ENCODE measurements around the gene AUTS2.

The AUTS2 gene

GRCh38 chr7:69656890-69657289 is 58.6 kb downstream of the AUTS2 start:
- DNase-seq (ENCODE audit: low read depth) = no peak

- DNase-seq (ENCODE audit: low read depth) = no peak
These were observed 59.1 kb downstream of the AUTS2 start for GRCh38 chr7:69657331-69657730.

GRCh38 chr7:69657985-69658384 is 59.7 kb downstream of the AUTS2 start:
- no peak for DNase-seq (ENCODE audit: low read depth)

GRCh38 chr7:69659983-69660382 is 61.7 kb downstream of the AUTS2 start:
- DNase-seq (ENCODE audit: low read depth) = no peak

GRCh38 chr7:69661342-69661741 is 63.1 kb downstream of the AUTS2 start:
- no peak for DNase-seq (ENCODE audit: low read depth)

- no peak for DNase-seq (ENCODE audit: low read depth)
These were observed 65.9 kb downstream of the AUTS2 start for GRCh38 chr7:69663911-69664832.

- DNase-seq (ENCODE audit: low read depth) = no peak
These were observed 67.1 kb downstream of the AUTS2 start for GRCh38 chr7:69665369-69665768.

GRCh38 chr7:69668339-69668870 is 70.1 kb downstream of the AUTS2 start:
- DNase-seq (ENCODE audit: low read depth) = no peak

- no peak for DNase-seq (ENCODE audit: low read depth)
These were observed 72.4 kb downstream of the AUTS2 start for GRCh38 chr7:69670701-69671100.

GRCh38 chr7:69673074-69673473 is 74.8 kb downstream of the AUTS2 start:
- no peak for DNase-seq (ENCODE audit: low read depth)

- DNase-seq (ENCODE audit: low read depth) = no peak
These were observed 76.5 kb downstream of the AUTS2 start for GRCh38 chr7:69674701-69675182.

GRCh38 chr7:69676247-69676646 is 78.0 kb downstream of the AUTS2 start:
- no peak for DNase-seq (ENCODE audit: low read depth)

- DNase-seq (ENCODE audit: low read depth) = no peak
These were observed 79.0 kb downstream of the AUTS2 start for GRCh38 chr7:69677054-69677852.

GRCh38 chr7:69677881-69678493 is 79.7 kb downstream of the AUTS2 start:
- DNase-seq (ENCODE audit: low read depth) = no peak

- DNase-seq (ENCODE audit: low read depth) = no peak
These were observed 80.4 kb downstream of the AUTS2 start for GRCh38 chr7:69678494-69679187.

- no peak for DNase-seq (ENCODE audit: low read depth)
These were observed 82.9 kb downstream of the AUTS2 start for GRCh38 chr7:69681181-69681580.

- no peak for DNase-seq (ENCODE audit: low read depth)
These were observed 84.2 kb downstream of the AUTS2 start for GRCh38 chr7:69682518-69682917.

GRCh38 chr7:69683002-69683401 is 84.7 kb downstream of the AUTS2 start:
- DNase-seq (ENCODE audit: low read depth) = no peak

GRCh38 chr7:69684369-69685292 is 86.4 kb downstream of the AUTS2 start:
- DNase-seq (ENCODE audit: low read depth) = no peak

- DNase-seq (ENCODE audit: low read depth) = no peak
These were observed 87.0 kb downstream of the AUTS2 start for GRCh38 chr7:69685293-69685631.

- DNase-seq (ENCODE audit: low read depth) = no peak
These were observed 88.1 kb downstream of the AUTS2 start for GRCh38 chr7:69686366-69686765.
